Transverse colon (tissue), 3 donors: Measurements from ENCODE around the gene MRAS.
A peak's percentile ranks its signal among the peaks of the same experiment; 100 is the strongest.

Experiments used
- CTCF ChIP-seq, 5 experiments: fragments of 200-600 bp in 3 of 5; fragments of 450-650 bp in 2 of 5; sonication (generic) in 3 of 5; IDR thresholded peaks; 1 replicate in 2 of 5; 2 replicates in 3 of 5; pipeline ENCODE4 v1.5.1; 2016 to 2017; ENCODE audit warnings: antibody characterized with exemption in 5 of 5, inconsistent platforms in 3 of 5, mild to moderate bottlenecking in 2 of 5, moderate library complexity in 1 of 5
- POLR2A ChIP-seq: fragments of 450-650 bp; IDR thresholded peaks from one replicate; pipeline ENCODE4 v1.6.1; 2016; ENCODE audit warnings: antibody characterized with exemption, mild to moderate bottlenecking, moderate library complexity

DNA sequence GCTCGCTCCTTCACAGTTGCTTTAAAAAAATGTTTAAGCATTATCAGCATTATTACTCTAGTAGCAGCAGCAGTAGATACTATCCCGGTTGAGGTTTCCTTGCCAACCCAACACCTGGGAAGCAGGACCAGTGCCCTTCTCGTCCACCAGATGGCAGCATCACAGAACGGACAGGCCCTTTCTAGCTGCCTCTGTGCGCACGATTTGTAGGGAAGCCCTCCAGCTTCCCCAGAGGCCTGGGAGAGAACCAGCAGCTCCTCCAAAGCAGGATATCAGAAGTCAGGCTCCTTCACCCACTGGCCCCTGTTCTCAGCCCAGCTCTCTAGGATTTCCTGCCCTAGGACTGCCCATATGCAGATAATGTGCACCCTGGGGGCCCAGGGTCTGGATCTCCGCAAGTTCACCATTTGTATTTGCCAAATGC lies 69.2 kb downstream of the MRAS start:
- TF ChIP-seq POLR2A = no peak
- peak; percentile 76 to 92 (median 90) for TF ChIP-seq CTCF (IDR thresholded peaks at IDR 0.05)
